ENCODE results near the gene SFSWAP.

The SFSWAP gene

DNA sequence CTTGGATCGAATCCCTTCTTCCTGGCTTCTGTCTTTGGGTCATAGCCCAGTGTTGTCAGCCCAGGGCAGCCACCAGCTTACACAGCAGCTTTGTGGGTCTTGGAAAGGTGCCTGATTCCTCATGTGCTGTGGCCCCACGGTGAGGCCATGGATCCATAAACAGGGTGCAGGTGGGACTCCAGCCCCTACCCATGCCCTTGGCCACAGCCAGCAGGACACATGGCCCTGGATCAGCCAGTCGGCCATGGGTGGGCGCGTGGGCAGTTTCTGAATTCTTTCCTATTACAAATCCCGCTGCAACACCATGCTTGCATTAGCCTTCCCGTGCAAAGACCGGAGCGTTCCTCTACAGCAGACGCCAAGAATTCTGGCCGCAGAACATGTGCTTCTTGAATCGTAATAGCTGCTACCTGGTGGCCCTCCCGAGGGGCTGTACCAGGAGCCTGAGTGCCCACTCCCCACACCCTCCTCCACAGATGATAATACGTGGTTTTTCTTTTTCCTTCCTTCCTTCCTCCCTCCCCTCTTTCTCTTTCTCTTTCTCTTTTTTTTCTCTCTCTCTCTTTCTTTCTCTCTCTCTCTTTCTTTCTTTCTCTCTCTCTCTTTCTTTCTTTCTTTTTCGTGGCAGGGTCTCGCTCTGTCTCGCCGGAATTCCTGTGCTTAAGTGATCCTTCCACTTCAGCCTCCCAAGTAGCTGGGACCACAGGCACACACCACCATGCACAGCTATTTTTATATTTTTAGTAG, 114.4 kb downstream of the SFSWAP start:
- no peak for DNase-seq

DNA sequence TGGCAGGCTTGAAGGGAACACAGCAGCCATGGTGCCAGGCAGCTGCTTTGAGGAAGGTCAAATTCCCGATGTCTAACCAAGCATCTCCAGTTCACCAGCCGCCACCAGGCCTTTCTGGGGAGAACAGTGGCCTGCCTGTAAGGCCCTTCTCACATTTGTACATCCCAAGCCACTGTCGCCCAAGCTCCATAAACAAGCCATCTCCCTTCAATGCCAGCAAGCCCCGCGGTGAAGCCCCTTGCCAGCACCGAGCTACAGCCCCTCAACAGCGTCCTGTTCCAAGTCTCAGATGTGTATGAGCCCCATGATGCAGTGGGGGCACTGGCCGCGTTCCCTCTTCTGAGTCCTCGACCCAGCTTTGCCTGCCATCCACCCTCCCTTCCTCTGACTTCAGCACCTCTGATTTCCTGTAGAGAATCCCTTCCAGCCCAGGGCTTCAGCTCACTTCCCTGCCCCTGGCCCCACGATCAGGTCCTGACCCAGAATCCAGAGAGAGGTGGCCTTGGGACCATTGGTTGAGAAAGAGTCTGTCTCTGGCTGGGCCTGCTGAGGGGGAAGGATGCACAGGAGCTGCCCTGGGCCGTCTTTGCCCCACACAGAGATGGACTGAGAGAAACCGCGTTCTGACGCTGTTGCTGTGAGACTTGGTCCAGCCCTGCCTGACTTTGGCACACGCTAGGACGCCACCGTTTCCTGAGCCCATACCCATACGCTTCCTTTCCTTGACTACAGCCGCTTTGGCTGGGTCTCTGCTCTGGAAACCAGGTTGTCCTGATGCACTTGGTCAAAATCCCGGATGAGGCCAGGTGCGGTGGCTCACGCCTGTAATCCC, 115.4 kb downstream of the SFSWAP start:
- DNase-seq = no peak

DNA sequence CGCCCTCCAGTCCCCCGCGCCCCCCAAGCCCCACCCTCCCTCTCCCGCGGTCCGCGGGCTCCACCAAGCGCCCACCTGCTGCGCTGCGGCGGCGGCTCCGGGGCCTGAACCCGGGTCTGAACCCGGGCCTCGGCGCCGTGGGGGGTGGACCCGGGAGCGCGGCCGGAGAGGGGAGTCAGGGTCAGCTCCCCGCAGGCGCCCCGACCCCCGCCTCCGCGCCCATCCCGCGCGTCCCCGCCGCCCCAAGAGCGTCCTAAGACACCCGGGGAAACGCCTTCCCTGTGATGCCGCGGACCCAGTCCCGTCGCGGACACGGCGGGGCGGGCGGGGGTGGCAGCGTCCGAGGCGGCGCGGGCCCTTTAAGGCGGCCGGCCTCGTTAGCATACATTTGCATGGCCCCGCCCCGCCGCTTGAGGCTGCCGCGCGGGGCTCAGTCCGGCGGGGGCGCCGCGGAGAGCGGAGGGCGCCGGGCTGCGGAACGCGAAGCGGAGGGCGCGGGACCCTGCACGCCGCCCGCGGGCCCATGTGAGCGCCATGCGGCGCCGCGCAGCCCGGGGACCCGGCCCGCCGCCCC, 117.2 kb downstream of the SFSWAP start, which contains the start of gene MMP17:
TSS of gene MMP17 (plus strand) at position 433 of the 574 bp plus-strand sequence. CDS start at position 535, 102 bp downstream.
- DNase-seq = peak; percentile 66

DNA sequence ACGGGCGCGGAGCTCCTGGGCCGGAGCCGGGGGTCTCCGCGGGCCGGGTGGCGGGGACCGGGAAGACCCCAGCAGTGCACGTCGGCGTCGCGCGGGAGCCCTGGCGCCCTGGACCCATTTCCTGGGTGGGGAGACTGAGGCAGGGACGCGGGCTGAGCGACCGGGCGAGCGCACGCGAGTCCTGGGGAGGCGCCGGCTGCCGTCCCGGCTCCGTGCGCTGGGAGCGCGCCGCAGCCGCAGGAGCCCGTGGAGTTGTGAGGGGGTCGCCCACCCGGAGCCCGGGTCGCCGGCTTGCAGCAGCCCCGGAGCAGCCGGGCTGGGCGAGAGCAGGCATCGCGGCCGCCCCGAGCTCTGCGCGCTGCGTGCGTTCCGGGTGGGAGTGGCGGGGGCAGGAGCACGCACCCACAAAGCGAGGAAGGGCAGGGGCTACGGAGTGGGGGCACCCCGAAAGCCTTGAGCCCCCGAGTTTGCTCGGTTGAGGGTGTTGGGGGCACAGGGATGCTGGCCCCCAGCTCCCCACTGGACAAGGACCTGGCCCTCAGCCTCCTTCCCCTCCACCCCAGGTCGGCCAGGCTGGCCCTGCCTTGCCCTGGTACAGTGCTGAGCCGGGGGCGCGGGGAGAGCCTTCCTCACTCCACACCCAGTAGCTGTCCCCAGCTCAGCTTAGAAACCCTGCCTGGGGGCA, 117.9 kb downstream of the SFSWAP start:
- DNase-seq = peak; percentile 64

DNA sequence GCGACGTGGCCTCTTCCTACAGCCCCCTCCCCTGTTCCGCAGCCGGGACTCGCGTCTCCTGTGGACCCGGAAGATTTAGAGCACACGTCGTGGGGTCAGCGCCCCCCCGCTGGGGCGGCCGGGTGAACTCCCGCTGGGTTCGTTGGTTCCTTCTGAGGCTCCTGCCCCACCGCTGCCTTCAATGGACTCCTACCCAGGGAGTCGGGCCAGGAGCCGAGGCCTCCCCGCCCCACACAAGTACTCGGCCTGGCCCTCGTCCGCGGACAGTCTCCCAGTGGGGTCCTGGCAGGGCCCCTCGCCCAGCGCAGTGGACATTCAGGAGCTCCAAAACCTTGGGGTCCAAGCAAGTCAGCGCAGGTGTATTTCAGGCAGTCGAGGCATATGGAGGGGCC, 118.5 kb downstream of the SFSWAP start:
- DNase-seq = no peak

DNA sequence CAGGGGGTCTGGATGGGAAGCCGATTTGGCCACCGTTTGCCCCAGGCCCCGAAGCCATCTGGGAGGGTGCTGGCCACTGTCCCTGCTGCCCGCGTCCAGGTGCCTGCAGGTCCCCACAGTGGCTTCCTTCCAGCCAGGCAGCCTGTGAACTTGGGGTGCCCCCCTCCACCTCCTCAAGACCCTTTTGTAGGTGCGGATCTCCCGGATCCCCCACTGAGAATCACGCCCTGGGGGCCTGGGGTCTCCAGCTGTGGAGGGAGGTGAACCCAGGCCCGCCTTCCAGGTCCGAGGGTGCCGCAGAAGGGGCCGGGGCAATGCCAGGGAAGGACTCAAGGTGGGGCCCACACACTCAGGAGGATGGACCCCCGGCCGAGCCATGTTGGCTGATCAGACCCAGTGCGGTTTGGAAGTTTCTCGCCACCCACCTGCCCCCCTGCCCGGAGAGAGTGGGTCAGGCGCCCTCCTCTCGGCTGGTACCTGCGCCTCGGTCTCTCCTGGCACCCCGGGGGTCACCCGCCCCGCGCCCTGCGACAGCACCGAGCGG, 119.0 kb downstream of the SFSWAP start:
- DNase-seq = no peak

DNA sequence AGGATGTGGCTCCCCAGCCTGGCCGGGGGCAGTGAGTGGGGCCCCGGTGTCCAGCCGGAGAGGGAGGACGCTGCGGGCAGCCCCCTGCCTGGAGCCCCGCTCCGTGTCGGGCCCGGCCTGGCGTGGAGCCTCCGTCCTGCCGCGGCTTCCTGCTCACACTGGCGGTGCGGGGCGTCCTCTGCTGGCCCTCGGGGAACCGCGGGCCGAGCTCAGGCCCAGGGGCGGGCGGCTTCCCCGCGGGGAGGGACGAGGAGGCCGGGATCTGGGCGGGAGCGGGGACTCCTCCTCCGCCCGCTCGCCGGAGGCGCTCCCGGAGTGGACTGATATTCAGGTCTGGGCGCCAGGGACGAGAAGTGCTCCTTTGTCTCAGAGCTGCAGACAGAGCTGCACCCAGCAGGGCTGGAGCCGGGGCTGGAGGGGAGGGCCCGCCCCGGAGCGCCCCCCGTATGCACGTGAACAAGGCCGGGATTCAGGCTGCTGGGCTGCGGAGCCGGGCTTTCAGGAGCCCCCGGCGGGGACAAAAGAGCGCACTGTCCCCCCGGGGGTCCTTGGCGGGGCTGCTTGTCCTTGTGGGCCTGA, 119.5 kb downstream of the SFSWAP start:
- peak; percentile 65 for DNase-seq

DNA sequence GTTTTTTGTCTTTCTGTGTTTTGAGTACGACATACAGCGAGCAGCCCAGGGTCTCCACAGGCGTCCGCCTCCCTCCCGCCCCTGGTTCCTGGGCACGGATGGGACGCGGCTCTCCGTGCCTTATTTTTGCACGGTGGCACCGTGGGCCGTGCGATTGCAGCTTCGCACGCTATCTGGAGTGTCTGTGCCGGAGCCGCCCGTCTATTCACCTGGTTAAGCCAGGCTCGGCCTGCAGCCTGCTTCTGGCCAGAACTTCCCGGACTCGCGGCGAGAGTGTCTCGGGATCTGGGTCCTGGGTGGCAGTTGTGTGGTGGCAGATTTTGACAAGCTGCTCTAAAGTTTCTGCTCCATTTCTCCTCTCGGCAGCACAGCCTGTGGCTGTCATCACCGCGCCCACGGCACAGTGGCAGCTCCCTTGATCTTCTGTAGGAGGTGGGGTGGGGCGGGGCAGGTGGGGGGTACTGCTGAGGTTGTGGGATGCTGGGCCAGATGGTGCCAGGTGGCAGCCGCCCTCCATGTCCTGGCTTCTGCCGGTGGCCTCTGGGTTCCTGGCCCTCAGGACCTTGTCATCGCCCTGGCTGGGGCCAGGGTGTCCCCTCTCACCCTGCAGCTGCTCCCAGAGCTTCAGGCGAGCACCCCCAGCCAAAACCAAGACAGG, 120.2 kb downstream of the SFSWAP start:
- no peak for DNase-seq

DNA sequence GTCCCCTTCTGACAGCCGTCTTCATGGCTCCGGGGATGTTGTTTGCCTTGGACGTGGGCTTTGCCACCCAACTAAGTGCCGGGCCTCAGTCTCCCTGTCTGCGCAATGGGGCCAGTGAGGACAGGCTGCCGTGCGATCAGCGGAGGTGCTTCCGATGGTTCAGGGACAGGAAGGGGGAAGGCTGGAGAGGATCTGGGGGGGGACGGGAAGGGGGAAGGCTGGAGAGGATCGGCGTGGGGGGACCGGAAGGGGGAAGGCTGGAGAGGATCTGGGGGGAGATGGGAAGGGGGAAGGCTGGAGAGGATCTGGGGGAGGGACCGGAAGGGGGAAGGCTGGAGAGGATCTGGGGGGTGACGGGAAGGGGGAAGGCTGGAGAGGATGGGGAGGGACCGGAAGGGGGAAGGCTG, 120.7 kb downstream of the SFSWAP start:
- no peak for DNase-seq

DNA sequence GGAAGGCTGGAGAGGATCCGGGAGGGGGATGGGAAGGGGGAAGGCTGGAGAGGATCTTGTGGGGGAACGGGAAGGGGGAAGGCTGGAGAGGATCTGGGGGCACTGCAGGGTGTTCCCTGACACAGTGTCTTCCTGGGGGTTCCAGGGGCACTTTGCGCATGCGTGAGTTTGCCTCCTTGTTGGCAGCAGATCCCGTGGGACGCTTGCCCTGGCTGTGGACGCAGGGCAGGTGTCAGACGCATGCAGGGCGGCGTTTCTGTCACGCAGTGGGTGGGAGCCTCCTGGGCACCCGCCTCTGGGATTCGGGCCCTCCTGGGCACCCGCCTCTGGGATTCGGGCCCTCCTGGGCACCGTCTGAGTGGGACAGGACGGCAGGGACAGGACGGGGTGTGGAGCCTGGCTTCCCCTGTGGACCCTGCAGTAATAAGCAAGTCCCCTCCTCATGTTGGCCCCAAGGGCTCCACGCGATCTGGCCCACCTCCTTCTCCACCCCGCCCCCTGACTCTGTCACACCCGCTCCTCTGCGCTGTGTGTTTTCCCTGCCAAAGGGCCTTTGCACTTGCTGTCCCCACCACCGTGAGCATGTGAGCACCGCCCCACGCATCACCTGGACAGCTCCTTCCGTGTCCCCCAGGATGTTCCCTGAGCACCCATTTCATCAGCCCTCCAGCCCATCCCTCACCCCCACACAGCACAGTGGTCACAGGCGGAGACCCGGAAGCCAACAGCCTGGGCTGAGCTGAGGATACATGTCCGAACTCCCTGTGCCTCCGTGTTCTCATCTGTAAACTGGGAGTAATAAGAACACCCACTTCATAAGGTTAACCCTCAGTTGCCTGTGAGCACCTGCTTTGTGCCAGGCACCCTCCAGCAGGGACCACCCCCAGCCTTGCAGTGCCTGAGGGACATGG, 121.7 kb downstream of the SFSWAP start:
- no peak for DNase-seq

DNA sequence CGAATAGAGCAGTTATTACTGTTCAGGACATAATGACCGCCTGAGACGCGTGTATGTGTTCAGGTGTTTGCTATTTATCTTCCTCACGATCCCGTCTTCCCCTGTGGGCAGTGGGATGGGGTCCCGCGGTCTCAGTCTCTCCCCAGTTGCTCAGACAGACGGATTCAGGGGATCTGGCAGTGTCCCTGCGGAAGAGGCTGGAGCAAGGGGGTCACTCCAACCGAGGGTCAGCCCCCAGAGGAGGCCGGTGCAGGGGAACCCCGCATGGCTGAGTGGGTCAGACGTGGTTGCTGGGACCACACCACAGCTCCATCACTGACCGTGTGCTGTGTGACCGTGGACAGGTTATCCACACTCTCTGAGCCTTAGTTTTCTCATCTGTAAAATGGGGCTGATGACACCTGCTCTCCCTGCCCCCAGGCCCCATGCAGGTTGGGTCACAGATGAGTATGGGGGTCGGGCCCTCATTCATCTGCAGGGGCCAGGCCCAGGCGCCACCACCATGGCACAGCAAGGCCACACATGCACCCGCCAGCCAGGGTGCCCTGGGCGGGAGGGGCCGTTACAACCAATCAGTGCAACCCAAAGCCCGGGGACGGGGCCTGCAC, 122.5 kb downstream of the SFSWAP start:
- DNase-seq = no peak

DNA sequence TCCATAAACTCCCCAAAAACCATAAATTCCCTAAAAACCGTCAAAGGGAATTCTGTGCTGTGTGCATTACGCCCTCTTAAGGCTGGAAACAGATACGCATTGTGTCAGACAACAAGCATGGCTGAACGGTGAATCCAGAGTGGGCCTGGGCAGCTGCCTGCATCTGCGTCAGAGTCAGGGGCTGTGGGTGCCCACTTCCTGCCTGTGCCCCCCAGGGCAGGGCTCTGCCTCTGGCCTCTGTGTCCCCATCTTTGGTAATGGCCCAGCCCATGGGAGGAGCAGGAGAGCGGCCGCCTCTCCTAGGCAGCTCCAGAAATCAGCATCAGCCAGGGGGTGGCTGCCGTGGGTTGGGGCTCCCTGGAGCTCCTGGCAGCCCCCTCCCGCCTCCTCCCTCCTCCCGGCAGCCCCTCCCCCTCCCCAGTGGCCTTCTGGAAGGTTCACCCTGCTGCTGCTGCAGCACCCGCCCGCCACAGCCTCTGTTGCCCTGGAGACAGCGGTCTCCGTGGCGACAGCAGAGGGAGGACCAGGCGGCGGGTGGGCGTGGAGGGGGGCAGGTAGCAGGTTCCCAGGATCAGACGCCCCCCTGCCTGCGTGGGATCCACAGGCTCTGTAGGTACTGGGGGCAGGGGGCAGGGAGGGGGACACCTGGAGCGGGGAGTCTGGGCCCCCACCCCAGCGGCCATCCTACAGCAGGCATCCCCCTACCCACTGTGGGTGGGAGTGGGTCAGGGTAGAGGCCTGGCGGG, 123.2 kb downstream of the SFSWAP start:
- DNase-seq = no peak

DNA sequence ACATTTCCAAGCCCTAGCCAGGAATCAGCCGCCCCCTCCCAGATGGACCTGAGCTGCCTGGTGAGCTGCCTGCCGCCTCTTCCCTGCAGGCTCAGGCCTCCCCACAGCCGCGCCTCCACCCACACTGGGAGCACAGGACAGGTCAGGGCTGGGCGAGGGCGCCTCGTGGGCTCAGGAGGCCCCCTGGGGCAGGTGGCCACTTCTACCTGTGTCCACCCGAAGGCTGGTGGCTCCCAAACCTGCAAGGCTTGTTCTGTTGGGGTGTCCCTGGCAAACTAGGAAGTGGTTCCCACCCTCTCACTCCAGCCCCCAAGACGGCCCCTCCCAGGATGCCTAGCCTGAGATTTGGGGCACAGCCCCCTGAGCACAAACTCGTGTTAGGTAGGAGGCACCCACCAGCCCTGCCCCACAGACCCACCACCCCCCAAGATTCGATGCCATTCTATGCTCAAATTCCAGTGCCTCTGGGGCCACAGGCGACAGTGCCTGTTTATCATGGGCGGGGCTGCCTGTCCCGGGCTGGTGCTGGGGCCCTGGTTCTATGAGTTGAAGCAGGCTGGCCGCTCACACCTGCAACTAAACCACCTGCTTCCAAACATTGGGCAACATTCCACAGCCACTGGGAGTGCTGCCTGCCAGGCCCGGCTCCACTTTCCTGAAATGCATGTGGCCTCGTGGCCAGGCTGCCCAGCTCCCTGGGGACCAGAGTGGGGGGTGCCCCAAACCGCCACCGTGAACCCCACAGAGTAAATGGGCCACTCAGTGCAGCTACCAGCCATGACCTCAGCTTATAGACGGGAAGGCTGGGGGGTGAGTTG, 124.1 kb downstream of the SFSWAP start:
- no peak for DNase-seq

DNA sequence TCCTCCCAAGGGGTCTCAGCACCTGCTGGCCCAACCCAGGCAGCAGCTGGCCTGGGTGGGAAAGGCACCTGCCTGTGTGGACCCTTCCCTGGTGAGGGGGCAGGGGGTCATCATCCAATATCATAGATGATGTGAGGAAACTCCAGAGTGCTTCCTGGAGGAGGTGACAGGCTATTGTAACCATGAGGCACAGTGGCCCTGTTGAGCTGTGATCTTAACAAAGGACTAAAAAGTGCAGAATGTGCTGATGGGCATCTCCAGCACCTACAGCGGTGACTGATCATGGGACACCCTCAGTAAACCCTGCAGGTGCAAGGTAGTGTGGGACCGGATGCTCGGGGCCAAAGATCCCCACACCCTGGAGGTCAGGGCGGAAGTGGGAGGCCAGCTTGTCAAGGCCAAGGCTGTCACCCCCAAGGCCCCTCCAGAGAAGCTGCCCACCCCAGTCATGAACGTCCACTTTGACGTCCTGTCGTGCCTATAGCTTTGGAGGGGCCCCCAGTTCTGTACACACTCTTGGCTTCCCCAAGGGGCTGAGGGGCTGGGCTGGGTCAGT, 124.8 kb downstream of the SFSWAP start:
- no peak for DNase-seq

DNA sequence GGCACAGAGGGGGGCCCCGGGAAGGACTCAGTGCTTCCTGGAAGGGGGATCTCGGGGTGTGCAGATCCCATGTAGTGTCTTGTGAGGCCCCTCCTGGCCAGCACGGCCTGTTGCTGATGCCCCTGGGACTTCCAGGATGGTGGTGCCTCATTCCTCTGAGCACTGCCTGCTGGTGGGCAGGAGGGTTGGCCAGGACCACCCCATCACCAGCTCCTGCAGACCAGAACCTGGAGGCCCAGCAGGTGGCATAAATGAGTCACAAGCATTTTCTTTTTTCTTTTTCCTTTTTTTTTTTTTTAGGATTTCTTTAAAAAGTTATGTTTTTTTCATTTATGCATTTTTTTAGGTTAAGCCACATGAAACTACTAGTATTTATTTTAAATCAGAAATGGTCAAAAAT, 125.3 kb downstream of the SFSWAP start:
- no peak for DNase-seq

DNA sequence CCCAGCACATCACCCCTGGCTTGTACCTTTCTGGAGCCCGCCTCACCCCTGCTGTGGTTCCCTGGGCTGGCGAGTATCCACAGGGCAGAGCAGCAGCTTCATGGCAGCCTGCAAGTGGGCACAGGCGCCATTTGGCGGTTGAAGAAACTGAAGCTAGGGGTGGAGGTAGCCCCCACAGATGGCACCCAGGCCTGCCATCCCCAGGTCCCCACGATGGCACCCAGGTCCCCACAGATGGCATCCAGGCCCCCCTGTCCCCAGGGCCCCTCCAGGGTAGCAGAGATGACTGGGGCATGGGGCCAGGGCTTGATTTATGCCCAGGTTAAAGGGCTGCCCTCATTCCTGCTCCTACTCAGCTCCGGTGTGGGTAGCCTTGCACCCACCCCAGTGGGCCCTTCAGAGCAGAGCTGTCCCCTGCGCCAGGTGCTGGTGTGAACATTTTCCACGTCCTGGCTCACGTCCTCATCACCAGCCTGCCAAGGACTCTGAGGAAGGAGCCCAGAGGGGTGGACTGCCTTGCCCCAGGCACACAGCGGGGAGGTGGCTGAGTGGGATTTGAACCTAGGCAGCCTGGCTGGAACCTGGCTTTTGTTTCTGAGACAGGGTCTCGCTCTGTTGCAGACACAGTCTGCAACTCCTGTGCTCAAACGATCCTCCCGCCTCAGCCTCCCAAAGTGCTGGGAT, 126.0 kb downstream of the SFSWAP start:
- DNase-seq = no peak

DNA sequence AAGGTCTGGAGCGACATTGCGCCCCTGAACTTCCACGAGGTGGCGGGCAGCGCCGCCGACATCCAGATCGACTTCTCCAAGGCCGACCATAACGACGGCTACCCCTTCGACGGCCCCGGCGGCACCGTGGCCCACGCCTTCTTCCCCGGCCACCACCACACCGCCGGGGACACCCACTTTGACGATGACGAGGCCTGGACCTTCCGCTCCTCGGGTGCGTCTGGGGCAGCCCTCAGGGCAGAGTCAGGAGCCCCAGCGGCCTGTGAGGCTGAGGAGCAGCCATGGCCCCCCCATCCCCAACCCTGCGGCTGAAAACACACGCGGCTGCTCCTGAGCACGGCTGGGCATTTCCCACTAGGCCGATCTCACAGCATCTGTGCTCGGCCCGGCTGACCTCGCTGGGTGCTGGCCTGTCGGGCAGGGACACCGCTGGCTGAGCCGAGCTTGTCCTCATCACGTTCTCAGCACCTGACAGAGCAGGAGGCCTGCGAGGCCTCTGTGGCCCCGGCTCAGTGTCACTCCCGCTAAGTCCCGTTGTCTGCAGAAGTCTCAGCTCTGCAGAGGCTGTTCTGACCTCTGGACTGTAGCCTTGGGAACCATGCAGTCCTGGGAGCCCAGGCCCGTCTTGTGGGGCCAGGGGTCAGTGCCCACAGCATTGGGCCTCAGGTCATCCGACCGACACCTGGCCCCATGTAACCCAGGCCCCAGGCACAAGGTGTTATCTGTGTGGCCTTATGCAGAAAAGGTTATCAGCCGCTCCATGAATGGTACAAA, 129.9 kb downstream of the SFSWAP start:
- DNase-seq = no peak
